Motor neuron (in vitro differentiated cells): ENCODE results near the gene LUM. TPM values are rescaled to one million over a fixed set of nuclear protein-coding genes. Genes with fewer than 3 reads are reported as not detected.

Experiments
- ATAC-seq, 8 experiments: fragments of 200-7000 bp; cut with Tn5 transposase; replicated peaks in 6 of 8; 2 replicates each; pipeline ENCODE4 v1.8.0; 2021; ENCODE audit warnings: mild to moderate bottlenecking in 8 of 8, moderate library complexity in 8 of 8
- H3K27ac ChIP-seq, 2 donors: fragments of 250-450 bp; sonication (Bioruptor Pico); 2 replicates each; pipeline ENCODE4 v1.9.0; 2021; ENCODE audit warnings: antibody characterized with exemption in 2 of 2, mild to moderate bottlenecking in 2 of 2, moderate library complexity in 1 of 2
- H3K4me1 ChIP-seq, 2 donors: fragments of 250-450 bp; sonication (Bioruptor Pico); replicated peaks in 1 of 2; 2 replicates each; pipeline ENCODE4 v1.6.1; 2021; ENCODE audit warnings: antibody characterized with exemption in 2 of 2, mild to moderate bottlenecking in 2 of 2, moderate library complexity in 1 of 2
- H3K4me3 ChIP-seq, 5 donors: fragments of 250-450 bp; sonication (Bioruptor Pico); 2 replicates each; pipeline ENCODE4 v1.9.0; 2021; ENCODE audit warnings: antibody characterized with exemption in 5 of 5, mild to moderate bottlenecking in 5 of 5, moderate library complexity in 4 of 5
- WGBS, 10 experiments: fragments of 450-650 bp; shearing (Covaris generic); methylation state at CpG; one replicate each; pipeline ENCODE4 v1.0.0; 2022; 5-methylcytosine and 5-hydroxymethylcytosine counted together
- in situ Hi-C, 9 experiments: fragments of 400-800 bp; cut with MboI; loops; one replicate each; pipeline ENCODE4 v1.15.0; 2021; ENCODE audit warnings: low sequenced_read_pairs in 9 of 9, low pct_unique_long_range_greater_than_20kb in 2 of 9; ENCODE audit not compliant: unreplicated experiment in 9 of 9
- total RNA-seq, 8 experiments: library from RNA; unstranded; fragments of 300-600 nt; gene quantifications; 2 replicates each; pipeline versions ENCODE4 v1.2.3 to v1.2.4, GENCODE V29; 2022

The LUM gene
- total RNA-seq, 8 experiments from 2014 or later: 0.17 to 345 (median 0.52) TPM; not detected in 2

- in situ Hi-C loops: loop anchor here in 2 of 9 experiments (25.0 kb wide), 1 partner anchor 119 kb away; no protein-coding TSS in a partner anchor
Observed at GRCh38 chr12:91105807-91106206, 5.5 kb downstream of the LUM start.

GRCh38 chr12:91104812-91105466 lies 6.4 kb downstream of the LUM start:
- 8 to 100% (median 89%) methylated on average over 1 of the region's 1 CpG; no CpG with 5 or more reads in 1 of the 10 experiments for WGBS, 10 experiments
- Histone ChIP-seq H3K4me1 (no peaks in the 10 kb centered on the region), H3K4me3 (no peak overlapping the region), H3K27ac (no peak overlapping the region)
- in situ Hi-C loops: loop anchor here in 2 of 9 experiments (25.0 kb wide), 1 partner anchor 118 kb away; no protein-coding TSS in a partner anchor
- no peak for ATAC-seq

More at GRCh38 chr12:91105807-91106206, 5.5 kb downstream of the LUM start:
- H3K4me1 ChIP-seq: no peaks in the 10 kb centered on the region
- 37 to 100% (median 94%) methylated on average over 1 to 5 of the region's 5 CpGs for WGBS, 10 experiments
- no peak for ATAC-seq
- no peak overlapping the region for H3K27ac ChIP-seq
- no peak overlapping the region for H3K4me3 ChIP-seq

GRCh38 chr12:91103624-91104023 lies 7.7 kb downstream of the LUM start:
- in situ Hi-C loops: loop anchor here in 2 of 9 experiments (25.0 kb wide), 1 partner anchor 116 kb away; no protein-coding TSS in a partner anchor
- WGBS, 10 experiments: 8 to 100% (median 59%) methylated on average over 1 of the region's 1 CpG
- H3K4me3 ChIP-seq: no peak overlapping the region
- H3K4me1 ChIP-seq: no peaks in the 10 kb centered on the region
- ATAC-seq: no peak
- no peak overlapping the region for H3K27ac ChIP-seq

GRCh38 chr12:91103101-91103500 lies 8.2 kb downstream of the LUM start:
- ATAC-seq: no peak
- Histone ChIP-seq H3K27ac (no peak overlapping the region), H3K4me3 (no peak overlapping the region), H3K4me1 (no peaks in the 10 kb centered on the region)
- in situ Hi-C loops: loop anchor here in 2 of 9 experiments (25.0 kb wide), 1 partner anchor 116 kb away; no protein-coding TSS in a partner anchor

- WGBS, 10 experiments: 31 to 100% (median 88%) methylated on average over 1 to 2 of the region's 2 CpGs
- no peak overlapping the region for H3K4me3 ChIP-seq
- no peaks in the 10 kb centered on the region for H3K4me1 ChIP-seq
- in situ Hi-C loops: loop anchor here in 2 of 9 experiments (25.0 kb wide), 1 partner anchor 114 kb away; no protein-coding TSS in a partner anchor
- no peak for ATAC-seq
- no peak overlapping the region for H3K27ac ChIP-seq
Observed at GRCh38 chr12:91100906-91101305, 10.4 kb downstream of the LUM start.

- Histone ChIP-seq H3K27ac (no peak overlapping the region), H3K4me1 (no peaks in the 10 kb centered on the region), H3K4me3 (no peak overlapping the region)
- ATAC-seq: no peak
- 23 to 92% (median 61%) methylated on average over 1 to 2 of the region's 2 CpGs; no CpG with 5 or more reads in 1 of the 10 experiments for WGBS, 10 experiments
- in situ Hi-C loops: loop anchor here in 2 of 9 experiments (25.0 kb wide), 1 partner anchor 113 kb away; no protein-coding TSS in a partner anchor
Observed at GRCh38 chr12:91099836-91100235, 11.5 kb downstream of the LUM start.

GRCh38 chr12:91099341-91099740 lies 12.0 kb downstream of the LUM start:
- Histone ChIP-seq H3K4me3 (no peak overlapping the region), H3K4me1 (no peaks in the 10 kb centered on the region), H3K27ac (no peak overlapping the region)
- 0 to 100% (median 50%) methylated on average over 1 to 2 of the region's 2 CpGs for WGBS, 10 experiments
- ATAC-seq: no peak
- in situ Hi-C loops: no loop called here

GRCh38 chr12:91098941-91099340 lies 12.4 kb downstream of the LUM start:
- peak in 5 of 8 experiments; percentile 48 to 94 (median 71) for ATAC-seq
- no peaks in the 10 kb centered on the region for H3K4me1 ChIP-seq
- no peak overlapping the region for H3K27ac ChIP-seq
- no peak overlapping the region for H3K4me3 ChIP-seq
- in situ Hi-C loops: no loop called here
- 0 to 86% (median 24%) methylated on average over 1 to 3 of the region's 3 CpGs; no CpG with 5 or more reads in 2 of the 10 experiments for WGBS, 10 experiments

- in situ Hi-C loops: no loop called here
- peak in 2 of 8 experiments; percentile 35 to 76 for ATAC-seq
- Histone ChIP-seq H3K4me3 (no peak overlapping the region), H3K27ac (no peak overlapping the region), H3K4me1 (no peaks in the 10 kb centered on the region)
Observed at GRCh38 chr12:91098461-91098860, 12.8 kb downstream of the LUM start.

- no peak overlapping the region for H3K27ac ChIP-seq
- H3K4me1 ChIP-seq: no peaks in the 10 kb centered on the region
- WGBS, 10 experiments: 78 to 100% (median 90%) methylated on average over 1 of the region's 1 CpG; no CpG with 5 or more reads in 5 of the 10 experiments
- no peak overlapping the region for H3K4me3 ChIP-seq
- in situ Hi-C loops: no loop called here
- ATAC-seq: no peak
Observed at GRCh38 chr12:91094957-91095356, 16.3 kb downstream of the LUM start.

GRCh38 chr12:91094032-91094662 lies 17.1 kb downstream of the LUM start:
- no peaks in the 10 kb centered on the region for H3K4me1 ChIP-seq
- ATAC-seq: peak in 2 of 8 experiments; percentile 52 to 70
- in situ Hi-C loops: no loop called here

GRCh38 chr12:91093341-91093740 lies 18.0 kb downstream of the LUM start:
- no peaks in the 10 kb centered on the region for H3K4me1 ChIP-seq
- 53 to 100% (median 93%) methylated on average over 2 to 4 of the region's 4 CpGs for WGBS, 10 experiments
- in situ Hi-C loops: no loop called here
- H3K4me3 ChIP-seq: no peak overlapping the region
- H3K27ac ChIP-seq: no peak overlapping the region
- ATAC-seq: no peak

More at GRCh38 chr12:91094032-91094662, 17.1 kb downstream of the LUM start:
- Histone ChIP-seq H3K4me3 (no peak overlapping the region), H3K27ac (no peak overlapping the region)

GRCh38 chr12:91091916-91092715 lies 19.2 kb downstream of the LUM start:
- WGBS, 10 experiments: 71 to 100% (median 83%) methylated on average over 1 to 6 of the region's 6 CpGs; no CpG with 5 or more reads in 1 of the 10 experiments
- Histone ChIP-seq H3K4me3 (no peak overlapping the region), H3K4me1 (no peaks in the 10 kb centered on the region), H3K27ac (no peak overlapping the region)
- ATAC-seq: no peak
- in situ Hi-C loops: no loop called here
